ENCODE results near the gene KPNA6. TPM values are rescaled to one million over a fixed set of nuclear protein-coding genes. Genes with fewer than 3 reads are reported as not detected.
"Not testable (repeated sequence)": the region's sequence is repeated elsewhere in the genome, so short reads cannot be mapped to it uniquely, and the experiment has no call there.

KPNA6 gene
- total RNA-seq = 67.5 to 70.5 TPM (median 68.7 TPM) in 3 replicates

GRCh38 chr1:32107742-32108661 is at the start of gene KPNA6:
Gene KPNA6 (plus strand): TSS chr1:32108056. CDS start chr1:32108131, 75 bp downstream.
- TF ChIP-seq CTCF (IDR thresholded peaks at IDR 0.05; ENCODE audit: unreplicated experiment) = no peak
- Mint-ChIP-seq H3K4me1 (peaks cover 23% of the 10 kb centered on the region), H3K4me3 (peak within 1 kb of the TSS; percentile 100), H3K27me3 (ENCODE audit: low read depth) (no peaks in the 10 kb centered on the region), H3K27ac (peak within 1 kb of the TSS; percentile 100), H3K36me3 (no peaks in the 10 kb centered on the region), H3K9me3 (no peaks in the 10 kb centered on the region)
- DNase-seq (ENCODE audit: low spot score in 2 of 2, unreplicated experiment in 2 of 2) = peak; percentile 77 to 88

GRCh38 chr1:32060914-32061313 is 46.9 kb upstream of the KPNA6 start:
- Mint-ChIP-seq H3K36me3 (peaks cover 36% of the 10 kb centered on the region), H3K27ac (peak overlapping the region; percentile 79), H3K4me3 (no peak overlapping the region), H3K4me1 (peaks cover 31% of the 10 kb centered on the region), H3K27me3 (ENCODE audit: low read depth) (no peaks in the 10 kb centered on the region), H3K9me3 (no peaks in the 10 kb centered on the region)
- no peak for TF ChIP-seq CTCF (IDR thresholded peaks at IDR 0.05; ENCODE audit: unreplicated experiment)
- no peak for DNase-seq (ENCODE audit: low spot score in 2 of 2, unreplicated experiment in 2 of 2)

GRCh38 chr1:32062867-32063230 is 45.0 kb upstream of the KPNA6 start:
- peaks cover 27% of the 10 kb centered on the region for H3K36me3 Mint-ChIP-seq
- peaks cover 36% of the 10 kb centered on the region for H3K4me1 Mint-ChIP-seq
- H3K4me3 Mint-ChIP-seq = peak overlapping the region; percentile 11

GRCh38 chr1:32063261-32063681 is 44.6 kb upstream of the KPNA6 start:
- Mint-ChIP-seq H3K4me3 (no peak overlapping the region), H3K9me3 (no peaks in the 10 kb centered on the region), H3K4me1 (peaks cover 36% of the 10 kb centered on the region), H3K27me3 (ENCODE audit: low read depth) (no peaks in the 10 kb centered on the region), H3K36me3 (peaks cover 25% of the 10 kb centered on the region), H3K27ac (peak overlapping the region; percentile 95)
- DNase-seq (ENCODE audit: low spot score in 2 of 2, unreplicated experiment in 2 of 2) = no peak
- TF ChIP-seq CTCF (IDR thresholded peaks at IDR 0.05; ENCODE audit: unreplicated experiment) = peak; percentile 67

More at GRCh38 chr1:32062867-32063230, 45.0 kb upstream of the KPNA6 start:
- no peak for DNase-seq (ENCODE audit: low spot score in 2 of 2, unreplicated experiment in 2 of 2)
- Mint-ChIP-seq H3K27ac (peak overlapping the region; percentile 95), H3K9me3 (no peaks in the 10 kb centered on the region), H3K27me3 (ENCODE audit: low read depth) (no peaks in the 10 kb centered on the region)
- TF ChIP-seq CTCF (IDR thresholded peaks at IDR 0.05; ENCODE audit: unreplicated experiment) = no peak

- not testable (repeated sequence) for H3K4me3 Mint-ChIP-seq; DNase-seq (ENCODE audit: low spot score in 2 of 2, unreplicated experiment in 2 of 2); H3K27me3 Mint-ChIP-seq (ENCODE audit: low read depth); H3K27ac Mint-ChIP-seq; H3K9me3 Mint-ChIP-seq; H3K36me3 Mint-ChIP-seq
- H3K4me1 Mint-ChIP-seq = peaks cover 40% of the 10 kb centered on the region
These were observed 42.0 kb upstream of the KPNA6 start for GRCh38 chr1:32065613-32066488.
